SU-DHL-6 (cell line): Measurements from ENCODE around the gene SATB1.

Source experiments
- H2AFZ ChIP-seq: fragments of 200-600 bp; sonication (generic); 2 replicates; pipeline ENCODE4 v1.6.1; 2014; ENCODE audit warnings: low read depth, mild to moderate bottlenecking, moderate library complexity, mixed read lengths, antibody characterized with exemption, low read length; ENCODE audit not compliant: severe bottlenecking
- H3F3A ChIP-seq: fragments of 200-600 bp; shearing (Covaris generic); 2 replicates; pipeline ENCODE4 v1.6.0; 2016; ENCODE audit warnings: antibody characterized with exemption, mild to moderate bottlenecking; ENCODE audit not compliant: insufficient read depth
- H3K27ac ChIP-seq: fragments of 200-600 bp; sonication (generic); 2 replicates; pipeline ENCODE4 v1.5.1; 2016; ENCODE audit warnings: low read depth, mild to moderate bottlenecking, low read length, moderate library complexity, mixed read lengths
- H3K27me3 ChIP-seq: fragments of 200-600 bp; sonication (generic), shearing (Covaris generic); 2 replicates; pipeline ENCODE4 v1.6.0; 2014; ENCODE audit warnings: mild to moderate bottlenecking, low read length
- H3K36me3 ChIP-seq: fragments of 200-600 bp; sonication (generic); 2 replicates; pipeline ENCODE4 v1.6.1; 2014; ENCODE audit warnings: mild to moderate bottlenecking, low read length, mixed read lengths
- H3K4me2 ChIP-seq: fragments of 300-600, 200-600 bp; shearing (Covaris generic), sonication (generic); 2 replicates; pipeline ENCODE4 v1.6.0; 2014; ENCODE audit warnings: low read length, low read depth, mild to moderate bottlenecking; ENCODE audit not compliant: poor library complexity, severe bottlenecking
- H3K4me3 ChIP-seq: fragments of 200-600 bp; sonication (generic); 2 replicates; pipeline ENCODE4 v1.5.1; 2014; ENCODE audit warnings: antibody characterized with exemption, low read length, mild to moderate bottlenecking, mixed read lengths; ENCODE audit not compliant: insufficient read depth, poor library complexity, severe bottlenecking
- H3K79me2 ChIP-seq: fragments of 200-600 bp; sonication (generic); 2 replicates; pipeline ENCODE4 v1.6.1; 2014; ENCODE audit warnings: mild to moderate bottlenecking, low read length, moderate library complexity; ENCODE audit not compliant: insufficient read depth
- H3K9ac ChIP-seq: fragments of 200-600 bp; sonication (generic); 2 replicates; pipeline ENCODE4 v1.7.0; 2014; ENCODE audit warnings: mild to moderate bottlenecking, low read length
- H3K9me2 ChIP-seq: fragments of 200-600 bp; sonication (generic); replicated peaks from 2 replicates; pipeline ENCODE4 v1.6.1; 2014; ENCODE audit warnings: low read length; ENCODE audit not compliant: insufficient read depth
- H3K9me3 ChIP-seq: fragments of 200-600 bp; sonication (generic); 2 replicates; pipeline ENCODE4 v1.6.1; 2014; ENCODE audit warnings: low read length, mixed read lengths; ENCODE audit not compliant: insufficient read depth
- H4K20me1 ChIP-seq: fragments of 200-600 bp; sonication (generic); 2 replicates; pipeline ENCODE4 v1.6.1; 2014; ENCODE audit warnings: low read depth, mild to moderate bottlenecking, antibody characterized with exemption, low read length, moderate library complexity, mixed read lengths
- EZH2phosphoT487 ChIP-seq: fragments of 200-600 bp; sonication (generic), shearing (Covaris generic); conservative IDR thresholded peaks from 2 replicates; pipeline ENCODE4 v1.6.1; 2018; ENCODE audit warnings: mild to moderate bottlenecking, antibody characterized with exemption, low read length, moderate library complexity, mixed read lengths
- TF ChIP-seq, protein P1 (sequence below): fragments of 200-600 bp; sonication (generic); IDR thresholded peaks from one replicate; pipeline ENCODE4 v1.5.1; 2017; ENCODE audit warnings: antibody characterized with exemption, mild to moderate bottlenecking, low read length, moderate library complexity; ENCODE audit not compliant: insufficient read depth, poor library complexity, severe bottlenecking

Gene SATB1

GRCh38 chr3:18308096-18308650, 117.0 kb downstream of the SATB1 start:
- Histone ChIP-seq H3K4me3 (no peak overlapping the region), H3K27me3 (no peaks in the 10 kb centered on the region), H3K4me2 (no peak overlapping the region), H3K27ac (no peak overlapping the region), H3F3A (no peaks in the 10 kb centered on the region), H3K9me3 (no peaks in the 10 kb centered on the region), H4K20me1 (no peaks in the 10 kb centered on the region), H3K9me2 (no peaks in the 10 kb centered on the region), H3K79me2 (no peaks in the 10 kb centered on the region), H3K9ac (no peak overlapping the region), H3K36me3 (no peaks in the 10 kb centered on the region), H2AFZ (no peak overlapping the region)
- TF ChIP-seq, protein P1, sequence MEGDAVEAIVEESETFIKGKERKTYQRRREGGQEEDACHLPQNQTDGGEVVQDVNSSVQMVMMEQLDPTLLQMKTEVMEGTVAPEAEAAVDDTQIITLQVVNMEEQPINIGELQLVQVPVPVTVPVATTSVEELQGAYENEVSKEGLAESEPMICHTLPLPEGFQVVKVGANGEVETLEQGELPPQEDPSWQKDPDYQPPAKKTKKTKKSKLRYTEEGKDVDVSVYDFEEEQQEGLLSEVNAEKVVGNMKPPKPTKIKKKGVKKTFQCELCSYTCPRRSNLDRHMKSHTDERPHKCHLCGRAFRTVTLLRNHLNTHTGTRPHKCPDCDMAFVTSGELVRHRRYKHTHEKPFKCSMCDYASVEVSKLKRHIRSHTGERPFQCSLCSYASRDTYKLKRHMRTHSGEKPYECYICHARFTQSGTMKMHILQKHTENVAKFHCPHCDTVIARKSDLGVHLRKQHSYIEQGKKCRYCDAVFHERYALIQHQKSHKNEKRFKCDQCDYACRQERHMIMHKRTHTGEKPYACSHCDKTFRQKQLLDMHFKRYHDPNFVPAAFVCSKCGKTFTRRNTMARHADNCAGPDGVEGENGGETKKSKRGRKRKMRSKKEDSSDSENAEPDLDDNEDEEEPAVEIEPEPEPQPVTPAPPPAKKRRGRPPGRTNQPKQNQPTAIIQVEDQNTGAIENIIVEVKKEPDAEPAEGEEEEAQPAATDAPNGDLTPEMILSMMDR = no peak
- TF ChIP-seq EZH2phosphoT487 = no peak

GRCh38 chr3:18307529-18307928, 117.6 kb downstream of the SATB1 start:
- Histone ChIP-seq H3K36me3 (no peaks in the 10 kb centered on the region), H3F3A (no peaks in the 10 kb centered on the region), H3K4me3 (no peak overlapping the region), H3K4me2 (no peak overlapping the region), H4K20me1 (no peaks in the 10 kb centered on the region), H3K27me3 (no peaks in the 10 kb centered on the region), H3K9ac (no peak overlapping the region), H3K79me2 (no peaks in the 10 kb centered on the region), H3K9me2 (no peaks in the 10 kb centered on the region), H3K9me3 (no peaks in the 10 kb centered on the region), H3K27ac (no peak overlapping the region), H2AFZ (no peak overlapping the region)
- TF ChIP-seq, protein P1 = no peak
- no peak for TF ChIP-seq EZH2phosphoT487

DNA sequence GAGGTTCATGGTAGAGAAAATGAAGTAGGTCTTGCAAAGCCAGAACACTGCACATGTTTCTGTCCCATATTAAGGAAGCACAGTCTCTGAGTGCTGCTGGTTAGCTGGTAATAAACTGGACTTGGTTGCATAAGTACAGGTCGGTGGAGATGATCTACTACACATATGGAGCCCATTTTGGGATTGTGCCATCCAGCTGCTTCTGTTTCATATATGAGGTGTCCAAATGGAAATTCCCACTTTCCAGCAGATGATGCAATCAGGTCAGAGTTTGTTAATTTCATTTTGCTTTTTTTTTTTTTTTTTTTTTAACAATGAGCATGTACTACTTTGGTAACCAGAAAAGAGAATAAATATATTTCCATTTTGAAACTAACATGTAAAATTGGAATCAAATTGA, 122.6 kb downstream of the SATB1 start:
- Histone ChIP-seq H2AFZ (no peak overlapping the region), H3K9me3 (no peaks in the 10 kb centered on the region), H3K9me2 (no peaks in the 10 kb centered on the region), H4K20me1 (no peaks in the 10 kb centered on the region), H3K27ac (no peak overlapping the region), H3F3A (no peaks in the 10 kb centered on the region), H3K4me2 (no peak overlapping the region), H3K4me3 (no peak overlapping the region), H3K79me2 (no peaks in the 10 kb centered on the region), H3K27me3 (no peaks in the 10 kb centered on the region), H3K36me3 (no peaks in the 10 kb centered on the region), H3K9ac (no peak overlapping the region)
- TF ChIP-seq, protein P1 = no peak
- TF ChIP-seq EZH2phosphoT487 = no peak
